Heart left ventricle (tissue), 13 donors: ENCODE data around the gene FAM227B.

Experiments
- CTCF ChIP-seq, 12 donors: fragments of 200-600 bp; sonication (generic) in 4 of 12; IDR thresholded peaks; one replicate each; pipeline versions ENCODE4 v1.5.0 to v1.8.0; 2018 to 2022; ENCODE audit warnings: antibody characterized with exemption in 12 of 12, mild to moderate bottlenecking in 5 of 12
- POLR2A ChIP-seq, 2 donors: fragments of 450-650 bp; IDR thresholded peaks; one replicate each; pipeline ENCODE4 v1.6.1; 2017; ENCODE audit warnings: antibody characterized with exemption in 2 of 2, mild to moderate bottlenecking in 2 of 2, moderate library complexity in 2 of 2
- donor health status: ischemic (EF 13 %, LVEDD 7.1; RV severe dilation, severe dysfunction).
- donor health status: DM: no; HTN: yes; CAD: no.
- donor health status: DM: no; HTN: no; CAD: no.
- donor health status: ischemic (EF 25% LVEDD 6.9; RV normal size, moderate dysfunction).
- donor health status: ischemic (EF 25% LVEDD 5.7; RV mildly dilated, moderate dysfunction).
- donor health status: ischemic (EF 35%, LVEDD 5.7; RV mildly dilated, moderate dysfunction).
- donor health status: nonischemic (EF 11% LVEDD 7.7; RV severe dilation, severe dysfunction).
- donor health status: DM: yes; HTN: yes; CAD: no.
- donor health status: PGD.
- donor health status: ischemic (EF 29% LVEDD 5.4; RV normal size, mild dysfunction).
- donor health status: nonischemic (EF 23%, LVEDD 6.1; RV moderate dilation, normal function).

- no peak for TF ChIP-seq POLR2A (IDR thresholded peaks at IDR 0.05)
- no peak for TF ChIP-seq CTCF (IDR thresholded peaks at IDR 0.05)
Observed at GRCh38 chr15:49439678-49440395, 180.8 kb downstream of the FAM227B start.
